Measurements from ENCODE around the gene TLR8.
"Not testable (repeated sequence)": the region's sequence is repeated elsewhere in the genome, so short reads cannot be mapped to it uniquely, and the experiment has no call there.

TLR8 gene

GRCh38 chrX:12899506-12899905 is 6.9 kb upstream of the TLR8 start:
- DNase-seq, result no peak

GRCh38 chrX:12901486-12901885 is 4.9 kb upstream of the TLR8 start:
- peak; percentile 23 for DNase-seq

GRCh38 chrX:12903646-12904045 is 2.8 kb upstream of the TLR8 start:
- no peak for DNase-seq

- no peak for DNase-seq
Measured at GRCh38 chrX:12910423-12911121, 4.2 kb downstream of the TLR8 start.

GRCh38 chrX:12911122-12911470 is 4.7 kb downstream of the TLR8 start:
- DNase-seq, result no peak

- DNase-seq, result no peak
Measured at GRCh38 chrX:12912791-12913482, 6.5 kb downstream of the TLR8 start.

GRCh38 chrX:12917753-12918152 is 11.3 kb downstream of the TLR8 start:
- no peak for DNase-seq

- DNase-seq, result no peak
Measured at GRCh38 chrX:12919051-12919450, 12.6 kb downstream of the TLR8 start.

- no peak for DNase-seq
Measured at GRCh38 chrX:12919620-12920019, 13.2 kb downstream of the TLR8 start.

GRCh38 chrX:12920990-12921389 is 14.6 kb downstream of the TLR8 start:
- DNase-seq, result no peak

- no peak for DNase-seq
Measured at GRCh38 chrX:12921886-12922598, 15.6 kb downstream of the TLR8 start.

GRCh38 chrX:12922599-12922919 is 16.1 kb downstream of the TLR8 start:
- no peak for DNase-seq

- no peak for DNase-seq
Measured at GRCh38 chrX:12929701-12930100, 23.3 kb downstream of the TLR8 start.

- DNase-seq, result no peak
Measured at GRCh38 chrX:12930150-12930549, 23.7 kb downstream of the TLR8 start.

GRCh38 chrX:12932244-12932643 is 25.8 kb downstream of the TLR8 start:
- peak; percentile 18 for DNase-seq

- no peak for DNase-seq
Measured at GRCh38 chrX:12934850-12935249, 28.4 kb downstream of the TLR8 start.

- DNase-seq, result no peak
Measured at GRCh38 chrX:12936947-12937346, 30.5 kb downstream of the TLR8 start.

- not testable (repeated sequence) for DNase-seq
Measured at GRCh38 chrX:12940471-12940870, 34.1 kb downstream of the TLR8 start.

- not testable (repeated sequence) for DNase-seq
Measured at GRCh38 chrX:12943592-12943991, 37.2 kb downstream of the TLR8 start.

GRCh38 chrX:12944452-12944851 is 38.0 kb downstream of the TLR8 start:
- DNase-seq, result not testable (repeated sequence)

GRCh38 chrX:12945494-12945893 is 39.1 kb downstream of the TLR8 start:
- no peak for DNase-seq

- no peak for DNase-seq
Measured at GRCh38 chrX:12946406-12946805, 40.0 kb downstream of the TLR8 start.

- DNase-seq, result peak; percentile 47
Measured at GRCh38 chrX:12946838-12947544, 40.6 kb downstream of the TLR8 start.
